ENCODE results near the gene BGLAP.

Gene BGLAP

DNA sequence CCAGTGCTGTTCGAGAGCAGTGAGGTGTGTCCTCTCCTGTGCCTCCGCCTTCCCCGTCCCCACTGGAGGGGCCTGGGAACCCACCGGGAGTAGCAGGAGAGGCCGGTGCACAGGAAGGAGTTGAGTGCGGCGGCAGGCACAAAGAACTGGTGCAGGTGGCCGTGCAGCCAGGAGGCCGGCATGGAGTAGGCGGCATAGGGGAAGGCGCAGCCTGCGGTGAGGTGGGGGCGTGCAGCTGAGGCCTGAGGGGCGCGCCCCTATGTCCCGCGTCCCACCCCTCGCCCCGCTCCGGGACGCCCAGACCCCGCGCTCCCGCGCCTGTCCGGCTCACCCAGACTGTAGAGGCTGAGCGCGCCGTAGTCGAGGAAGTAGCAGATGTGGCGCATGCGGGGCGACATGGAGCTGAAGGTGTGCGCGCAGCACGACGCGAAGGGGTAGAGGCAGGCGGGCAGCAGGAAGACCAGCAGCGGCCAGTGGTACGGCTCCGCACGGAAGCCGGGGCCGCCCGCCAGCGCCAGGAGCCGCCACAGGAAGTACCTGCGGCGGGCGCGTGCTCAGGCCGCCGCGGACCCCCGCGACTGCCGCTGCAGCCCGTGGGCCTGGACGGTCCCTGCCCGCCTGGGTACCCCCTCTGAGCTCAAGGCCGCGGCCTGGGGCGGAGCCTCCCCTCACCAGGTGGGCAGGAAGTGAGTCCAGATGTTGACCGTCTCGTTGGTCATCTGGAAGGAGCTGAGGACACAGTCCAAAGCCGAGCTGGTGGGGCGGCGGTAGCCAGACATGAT, 3.7 kb downstream of the BGLAP start:
- TF ChIP-seq, protein P1, sequence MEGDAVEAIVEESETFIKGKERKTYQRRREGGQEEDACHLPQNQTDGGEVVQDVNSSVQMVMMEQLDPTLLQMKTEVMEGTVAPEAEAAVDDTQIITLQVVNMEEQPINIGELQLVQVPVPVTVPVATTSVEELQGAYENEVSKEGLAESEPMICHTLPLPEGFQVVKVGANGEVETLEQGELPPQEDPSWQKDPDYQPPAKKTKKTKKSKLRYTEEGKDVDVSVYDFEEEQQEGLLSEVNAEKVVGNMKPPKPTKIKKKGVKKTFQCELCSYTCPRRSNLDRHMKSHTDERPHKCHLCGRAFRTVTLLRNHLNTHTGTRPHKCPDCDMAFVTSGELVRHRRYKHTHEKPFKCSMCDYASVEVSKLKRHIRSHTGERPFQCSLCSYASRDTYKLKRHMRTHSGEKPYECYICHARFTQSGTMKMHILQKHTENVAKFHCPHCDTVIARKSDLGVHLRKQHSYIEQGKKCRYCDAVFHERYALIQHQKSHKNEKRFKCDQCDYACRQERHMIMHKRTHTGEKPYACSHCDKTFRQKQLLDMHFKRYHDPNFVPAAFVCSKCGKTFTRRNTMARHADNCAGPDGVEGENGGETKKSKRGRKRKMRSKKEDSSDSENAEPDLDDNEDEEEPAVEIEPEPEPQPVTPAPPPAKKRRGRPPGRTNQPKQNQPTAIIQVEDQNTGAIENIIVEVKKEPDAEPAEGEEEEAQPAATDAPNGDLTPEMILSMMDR (IDR thresholded peaks at IDR 0.05; ENCODE audit: low read depth, low read length): no peak
- DNase-seq: peak; percentile 79
- Histone ChIP-seq H3K27ac (peak overlapping the region; percentile 13; the same call in 1 of the 2 replicates), H3K27me3 (ENCODE audit: insufficient read depth, low read depth, severe bottlenecking) (peaks cover 11% of the 10 kb centered on the region), H3K9me3 (ENCODE audit: severe bottlenecking) (no peaks in the 10 kb centered on the region), H3K36me3 (peaks cover 25% of the 10 kb centered on the region), H3K4me3 (ENCODE audit: low read depth, low read length) (peak overlapping the region; percentile 44)

DNA sequence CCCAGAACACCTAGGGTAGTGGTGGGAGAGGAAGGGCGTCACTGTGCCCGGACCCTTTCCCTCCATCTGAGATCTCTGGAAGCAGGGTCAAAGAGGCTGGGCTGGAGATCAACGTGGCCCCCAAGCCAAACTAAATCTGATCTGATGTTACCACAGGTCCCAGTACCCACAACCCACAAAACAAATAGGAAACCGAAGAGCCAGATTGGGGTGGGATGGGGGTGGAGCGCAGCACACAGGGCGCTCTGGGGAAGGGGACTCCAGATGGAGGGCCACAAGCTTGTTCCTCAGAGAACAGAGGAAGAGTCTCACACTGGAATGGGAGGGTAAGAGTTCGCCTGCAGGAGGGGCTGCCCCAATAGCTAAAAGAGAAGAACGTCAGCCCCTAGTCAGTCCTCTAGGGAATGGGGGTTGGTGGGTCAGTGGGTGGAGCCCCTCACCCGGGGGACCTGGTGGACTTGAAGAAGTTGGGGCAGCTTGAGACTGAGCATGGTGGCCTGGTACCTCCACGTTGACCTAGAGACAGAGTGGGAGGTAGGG, 4.3 kb downstream of the BGLAP start:
- Histone ChIP-seq H3K27me3 (ENCODE audit: insufficient read depth, low read depth, severe bottlenecking) (peaks cover 11% of the 10 kb centered on the region), H3K9me3 (ENCODE audit: severe bottlenecking) (no peaks in the 10 kb centered on the region), H3K27ac (no peak overlapping the region), H3K4me3 (ENCODE audit: low read depth, low read length) (peak overlapping the region; percentile 44), H3K36me3 (peaks cover 29% of the 10 kb centered on the region)
- TF ChIP-seq, protein P1 (IDR thresholded peaks at IDR 0.05; ENCODE audit: low read depth, low read length): 0 out of 2 replicates have a peak, but pooled peaks have one; percentile 1
- DNase-seq: no peak

DNA sequence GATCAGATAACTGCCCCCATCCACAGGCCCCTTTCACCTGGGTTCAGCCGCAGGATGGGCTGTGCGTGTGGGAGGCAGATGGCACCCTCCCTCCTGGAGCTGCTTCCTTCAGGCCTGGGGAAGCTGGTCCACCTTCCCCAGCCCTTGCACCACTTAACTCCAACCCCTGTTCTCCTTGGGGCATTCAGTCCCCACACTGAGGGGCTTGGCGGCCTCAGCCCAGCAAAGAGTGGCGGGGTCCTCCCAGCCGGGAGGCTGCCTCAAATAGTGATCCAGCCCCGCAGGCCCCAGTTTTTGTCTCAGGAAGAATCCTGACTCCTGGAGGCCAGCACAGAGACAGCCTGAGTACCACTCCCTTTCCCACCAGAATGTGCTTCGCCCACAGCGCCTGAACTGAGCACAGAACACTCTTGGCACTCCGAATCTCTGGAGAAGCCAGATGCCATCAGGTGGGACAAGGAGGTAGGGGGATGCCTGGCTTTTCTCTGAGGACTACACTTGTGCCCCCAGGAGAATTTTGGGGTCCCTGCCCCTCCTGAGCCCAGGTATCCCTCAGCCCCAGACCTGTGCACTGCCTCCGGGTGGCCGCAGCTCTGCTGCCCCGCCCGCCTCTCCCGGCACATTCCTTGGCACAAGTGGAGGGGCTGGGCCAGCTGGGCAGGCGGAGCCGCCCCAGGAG, 4.9 kb downstream of the BGLAP start:
- TF ChIP-seq, protein P1 (IDR thresholded peaks at IDR 0.05; ENCODE audit: low read depth, low read length): 0 out of 2 replicates have a peak, but pooled peaks have one; percentile 0
- Histone ChIP-seq H3K27ac (no peak overlapping the region), H3K36me3 (peaks cover 33% of the 10 kb centered on the region), H3K9me3 (ENCODE audit: severe bottlenecking) (no peaks in the 10 kb centered on the region), H3K4me3 (ENCODE audit: low read depth, low read length) (no peak overlapping the region), H3K27me3 (ENCODE audit: insufficient read depth, low read depth, severe bottlenecking) (peaks cover 11% of the 10 kb centered on the region)
- no peak for DNase-seq

DNA sequence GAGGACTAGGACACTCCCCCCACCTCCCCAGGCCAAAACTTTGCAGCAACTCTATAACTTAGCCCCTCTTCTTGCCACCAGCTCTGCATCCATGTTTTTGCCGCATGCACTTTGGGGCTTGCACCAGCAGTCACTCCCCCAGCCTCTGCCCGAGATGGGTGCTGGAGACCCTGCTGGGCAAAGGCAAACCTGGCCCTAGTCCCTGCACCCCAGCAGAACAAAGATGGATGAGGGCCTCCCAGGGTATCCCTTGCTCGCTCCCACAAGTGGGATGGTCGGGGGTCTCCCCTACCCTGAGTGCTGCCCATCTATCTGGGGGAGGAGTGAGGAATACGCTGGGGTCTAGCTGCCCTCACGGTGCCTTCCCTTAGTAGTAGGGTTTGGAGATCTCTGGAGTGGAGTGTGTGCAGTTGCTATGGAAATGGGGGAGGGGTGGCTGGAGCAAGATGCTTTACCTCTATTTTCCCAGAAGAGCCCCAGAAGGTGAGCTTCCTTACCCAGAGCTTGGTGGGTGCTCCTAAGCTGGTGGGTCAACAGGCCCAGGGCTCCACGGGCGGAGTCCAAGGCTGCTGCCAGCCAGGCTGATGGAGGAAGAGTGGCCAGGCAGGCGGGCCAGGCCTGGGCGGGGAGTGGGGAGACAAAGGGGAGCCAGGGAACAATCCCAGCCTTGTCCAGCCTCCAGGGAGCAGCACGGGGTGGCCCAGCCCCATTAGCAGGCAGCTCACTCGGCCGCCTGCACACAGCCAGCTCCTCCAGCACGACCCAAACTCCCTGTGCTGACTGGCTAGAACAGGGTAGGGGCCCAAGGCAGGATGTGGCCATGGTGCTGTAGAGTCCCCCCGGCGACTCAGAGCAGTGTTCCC, 5.7 kb downstream of the BGLAP start, which contains the start of gene PAQR6:
TSS of gene PAQR6 (minus strand) at position 597 of the 863 bp plus-strand sequence. CDS start 1,325 bp downstream, outside the sequence.
- H3K27me3 ChIP-seq (ENCODE audit: insufficient read depth, low read depth, severe bottlenecking): peaks cover 11% of the 10 kb centered on the region
- no peaks in the 10 kb centered on the region for H3K9me3 ChIP-seq (ENCODE audit: severe bottlenecking)
- peak; percentile 56 for DNase-seq
- H3K4me3 ChIP-seq (ENCODE audit: low read depth, low read length): no peak within 1 kb of the TSS
- no peak within 1 kb of the TSS for H3K27ac ChIP-seq
- peaks cover 37% of the 10 kb centered on the region for H3K36me3 ChIP-seq
- TF ChIP-seq, protein P1 (IDR thresholded peaks at IDR 0.05; ENCODE audit: low read depth, low read length): peak; percentile 16; the same call in 1 of the 2 replicates

DNA sequence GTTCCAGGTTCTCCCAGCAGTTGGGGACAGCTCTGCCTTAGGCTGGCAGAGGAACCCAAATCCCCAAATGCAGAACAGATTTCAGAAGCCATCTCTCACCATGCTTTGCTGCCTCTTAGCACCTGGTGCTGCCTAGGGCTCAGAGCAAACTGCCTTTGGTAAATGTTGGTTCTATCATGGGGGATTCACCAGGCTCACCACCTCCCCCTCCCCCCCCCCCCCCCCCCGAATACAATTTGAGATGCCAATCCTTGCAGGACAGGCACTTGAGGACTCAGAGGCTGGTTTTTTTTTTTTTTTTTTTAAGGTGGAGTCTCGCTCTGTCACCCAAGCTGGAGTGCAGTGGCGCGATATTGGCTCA, 6.3 kb downstream of the BGLAP start:
- TF ChIP-seq, protein P1 (IDR thresholded peaks at IDR 0.05; ENCODE audit: low read depth, low read length): no peak
- Histone ChIP-seq H3K4me3 (ENCODE audit: low read depth, low read length) (no peak overlapping the region), H3K36me3 (peaks cover 43% of the 10 kb centered on the region), H3K27ac (no peak overlapping the region), H3K27me3 (ENCODE audit: insufficient read depth, low read depth, severe bottlenecking) (peaks cover 11% of the 10 kb centered on the region), H3K9me3 (ENCODE audit: severe bottlenecking) (no peaks in the 10 kb centered on the region)
- no peak for DNase-seq
